ENCODE measurements around the gene USP31.

DNA sequence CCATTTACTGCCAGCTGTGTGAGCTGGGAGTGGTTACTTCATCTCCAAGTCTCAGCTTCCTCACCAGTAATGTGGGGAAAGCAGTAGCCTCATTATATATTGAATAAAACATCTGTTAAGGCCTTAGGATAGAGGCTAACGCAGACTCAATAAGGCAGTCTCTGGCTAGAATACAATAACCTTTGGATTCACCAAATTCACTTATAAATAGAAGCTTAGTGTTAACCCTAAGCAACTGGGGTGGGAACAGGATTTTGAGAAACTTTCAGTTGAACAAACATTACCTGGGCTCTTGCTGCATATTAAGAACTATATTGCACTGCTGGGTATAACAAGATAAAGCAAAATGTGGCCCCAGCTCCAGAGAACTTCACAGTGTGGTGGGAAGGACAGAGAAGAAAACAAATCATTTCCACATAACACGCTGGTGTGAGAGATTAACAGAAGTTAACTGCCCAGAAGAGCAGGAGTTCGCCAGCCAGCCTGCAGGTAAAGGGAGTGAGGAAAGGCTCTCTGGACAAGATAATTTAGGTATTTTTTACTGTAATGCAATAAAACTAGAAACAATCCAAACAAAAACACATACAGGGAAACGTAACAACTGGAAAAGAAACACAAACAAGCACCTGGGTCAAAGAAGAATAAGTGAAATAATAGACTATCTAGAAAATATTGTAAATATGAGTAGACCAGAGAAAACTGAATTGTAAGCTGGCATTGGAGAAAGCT lies 57.0 kb downstream of the USP31 start:
- TF ChIP-seq POLR2A (IDR thresholded peaks at IDR 0.05) (no peak), POLR2AphosphoS5 (IDR thresholded peaks at IDR 0.05) (no peak)
- TF ChIP-seq, protein P1, sequence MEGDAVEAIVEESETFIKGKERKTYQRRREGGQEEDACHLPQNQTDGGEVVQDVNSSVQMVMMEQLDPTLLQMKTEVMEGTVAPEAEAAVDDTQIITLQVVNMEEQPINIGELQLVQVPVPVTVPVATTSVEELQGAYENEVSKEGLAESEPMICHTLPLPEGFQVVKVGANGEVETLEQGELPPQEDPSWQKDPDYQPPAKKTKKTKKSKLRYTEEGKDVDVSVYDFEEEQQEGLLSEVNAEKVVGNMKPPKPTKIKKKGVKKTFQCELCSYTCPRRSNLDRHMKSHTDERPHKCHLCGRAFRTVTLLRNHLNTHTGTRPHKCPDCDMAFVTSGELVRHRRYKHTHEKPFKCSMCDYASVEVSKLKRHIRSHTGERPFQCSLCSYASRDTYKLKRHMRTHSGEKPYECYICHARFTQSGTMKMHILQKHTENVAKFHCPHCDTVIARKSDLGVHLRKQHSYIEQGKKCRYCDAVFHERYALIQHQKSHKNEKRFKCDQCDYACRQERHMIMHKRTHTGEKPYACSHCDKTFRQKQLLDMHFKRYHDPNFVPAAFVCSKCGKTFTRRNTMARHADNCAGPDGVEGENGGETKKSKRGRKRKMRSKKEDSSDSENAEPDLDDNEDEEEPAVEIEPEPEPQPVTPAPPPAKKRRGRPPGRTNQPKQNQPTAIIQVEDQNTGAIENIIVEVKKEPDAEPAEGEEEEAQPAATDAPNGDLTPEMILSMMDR (IDR thresholded peaks at IDR 0.05 in 8 of 11, conservative IDR thresholded peaks at IDR 0.05 in 3 of 11): no peak
